HG03521 (cell line): Measurements from ENCODE around the gene GHR.

Source experiments
- ATAC-seq: cut with Tn5 transposase; IDR thresholded peaks from one replicate; pipeline ENCODE4 v1.9.1; 2021; ENCODE audit warnings: mild to moderate bottlenecking, moderate library complexity; ENCODE audit not compliant: unreplicated experiment

The GHR gene

GRCh38 chr5:42596817-42597216, 173.6 kb downstream of the GHR start:
- ATAC-seq = no peak

GRCh38 chr5:42597318-42597937, 174.2 kb downstream of the GHR start:
- no peak for ATAC-seq

- ATAC-seq = no peak
Observed at GRCh38 chr5:42598311-42598710, 175.1 kb downstream of the GHR start.

GRCh38 chr5:42599106-42599505, 175.9 kb downstream of the GHR start:
- ATAC-seq = no peak

- no peak for ATAC-seq
Observed at GRCh38 chr5:42600441-42600840, 177.2 kb downstream of the GHR start.

- ATAC-seq = no peak
Observed at GRCh38 chr5:42604171-42604711, 181.0 kb downstream of the GHR start.

- no peak for ATAC-seq
Observed at GRCh38 chr5:42605490-42605889, 182.3 kb downstream of the GHR start.

GRCh38 chr5:42606464-42606869, 183.2 kb downstream of the GHR start:
- no peak for ATAC-seq

- no peak for ATAC-seq
Observed at GRCh38 chr5:42611437-42611836, 188.2 kb downstream of the GHR start.

GRCh38 chr5:42612750-42613366, 189.6 kb downstream of the GHR start:
- no peak for ATAC-seq

- ATAC-seq = no peak
Observed at GRCh38 chr5:42614509-42614908, 191.3 kb downstream of the GHR start.

GRCh38 chr5:42620579-42621216, 197.5 kb downstream of the GHR start:
- no peak for ATAC-seq

GRCh38 chr5:42621242-42621641, 198.0 kb downstream of the GHR start:
- ATAC-seq = no peak

- ATAC-seq = no peak
Observed at GRCh38 chr5:42621662-42622061, 198.4 kb downstream of the GHR start.

- ATAC-seq = no peak
Observed at GRCh38 chr5:42624912-42625311, 201.7 kb downstream of the GHR start.

- ATAC-seq = no peak
Observed at GRCh38 chr5:42626462-42626861, 203.2 kb downstream of the GHR start.

- no peak for ATAC-seq
Observed at GRCh38 chr5:42628821-42629220, 205.6 kb downstream of the GHR start.

- no peak for ATAC-seq
Observed at GRCh38 chr5:42629284-42629683, 206.0 kb downstream of the GHR start.

GRCh38 chr5:42631241-42631640, 208.0 kb downstream of the GHR start:
- no peak for ATAC-seq

GRCh38 chr5:42632354-42632900, 209.2 kb downstream of the GHR start:
- ATAC-seq = no peak

GRCh38 chr5:42634575-42634974, 211.3 kb downstream of the GHR start:
- ATAC-seq = no peak

GRCh38 chr5:42636425-42636824, 213.2 kb downstream of the GHR start:
- no peak for ATAC-seq
